ENCODE data around the gene ATF6B. TPM values are rescaled to one million over a fixed set of nuclear protein-coding genes. Genes with fewer than 3 reads are reported as not detected.

The ATF6B gene
- total RNA-seq, 3 donors from 2014 or later = 37.0 to 44.8 (median 43.6) TPM

DNA sequence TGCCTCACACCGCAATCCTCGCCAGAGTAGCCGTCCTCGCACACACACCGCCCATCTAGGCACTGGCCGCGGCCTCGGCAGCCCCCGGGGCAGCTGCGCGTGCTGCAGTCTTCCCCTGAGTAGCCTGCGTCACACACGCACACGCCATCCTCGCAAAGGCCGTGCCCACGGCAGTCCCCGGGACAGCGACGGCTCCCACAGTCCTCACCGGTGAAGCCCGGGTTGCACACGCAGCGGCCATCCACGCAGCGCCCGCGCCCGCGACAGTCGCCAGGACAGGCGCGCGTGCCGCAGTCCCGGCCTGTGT, 32.0 kb downstream of the ATF6B start:
- no peaks in the 10 kb centered on the region for H3K9me3 ChIP-seq
- no peak for DNase-seq (ENCODE audit: low spot score in 2 of 2)
- H3K27me3 ChIP-seq = peaks cover 0 to 19% of the 10 kb centered on the region in 2 donors
- no peak overlapping the region for H3K27ac ChIP-seq
- H3K4me1 ChIP-seq = peaks cover 0 to 3% of the 10 kb centered on the region in 2 donors
- intact Hi-C loops (cut with DNase I; ENCODE audit: low total_unique reads) = no loop called here
- H3K36me3 ChIP-seq = no peaks in the 10 kb centered on the region
- TF ChIP-seq, protein P1, sequence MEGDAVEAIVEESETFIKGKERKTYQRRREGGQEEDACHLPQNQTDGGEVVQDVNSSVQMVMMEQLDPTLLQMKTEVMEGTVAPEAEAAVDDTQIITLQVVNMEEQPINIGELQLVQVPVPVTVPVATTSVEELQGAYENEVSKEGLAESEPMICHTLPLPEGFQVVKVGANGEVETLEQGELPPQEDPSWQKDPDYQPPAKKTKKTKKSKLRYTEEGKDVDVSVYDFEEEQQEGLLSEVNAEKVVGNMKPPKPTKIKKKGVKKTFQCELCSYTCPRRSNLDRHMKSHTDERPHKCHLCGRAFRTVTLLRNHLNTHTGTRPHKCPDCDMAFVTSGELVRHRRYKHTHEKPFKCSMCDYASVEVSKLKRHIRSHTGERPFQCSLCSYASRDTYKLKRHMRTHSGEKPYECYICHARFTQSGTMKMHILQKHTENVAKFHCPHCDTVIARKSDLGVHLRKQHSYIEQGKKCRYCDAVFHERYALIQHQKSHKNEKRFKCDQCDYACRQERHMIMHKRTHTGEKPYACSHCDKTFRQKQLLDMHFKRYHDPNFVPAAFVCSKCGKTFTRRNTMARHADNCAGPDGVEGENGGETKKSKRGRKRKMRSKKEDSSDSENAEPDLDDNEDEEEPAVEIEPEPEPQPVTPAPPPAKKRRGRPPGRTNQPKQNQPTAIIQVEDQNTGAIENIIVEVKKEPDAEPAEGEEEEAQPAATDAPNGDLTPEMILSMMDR (IDR thresholded peaks at IDR 0.05) = no peak
- TF ChIP-seq POLR2AphosphoS5 (IDR thresholded peaks at IDR 0.05) (no peak), POLR2A (IDR thresholded peaks at IDR 0.05) (no peak)
- H3K4me3 ChIP-seq = peak overlapping the region in 2 of 3 donors; percentile 33 to 55

- DNase-seq (ENCODE audit: low spot score in 2 of 2) = no peak
- peak overlapping the region in 1 of 2 donors; percentile 72 for H3K27ac ChIP-seq
- H3K36me3 ChIP-seq = no peaks in the 10 kb centered on the region
- H3K9me3 ChIP-seq = no peaks in the 10 kb centered on the region
- intact Hi-C loops (cut with DNase I; ENCODE audit: low total_unique reads) = no loop called here
- no peak for TF ChIP-seq POLR2A (IDR thresholded peaks at IDR 0.05)
- TF ChIP-seq, protein P1 (IDR thresholded peaks at IDR 0.05) = no peak
- no peak for TF ChIP-seq POLR2AphosphoS5 (IDR thresholded peaks at IDR 0.05)
- peak overlapping the region in 2 of 3 donors; percentile 33 to 55 for H3K4me3 ChIP-seq
- H3K27me3 ChIP-seq = peaks cover 0 to 19% of the 10 kb centered on the region in 2 donors
- peaks cover 0 to 3% of the 10 kb centered on the region in 2 donors for H3K4me1 ChIP-seq
These were observed 32.5 kb downstream of the ATF6B start for GRCh38 chr6:32095338-32096086.

DNA sequence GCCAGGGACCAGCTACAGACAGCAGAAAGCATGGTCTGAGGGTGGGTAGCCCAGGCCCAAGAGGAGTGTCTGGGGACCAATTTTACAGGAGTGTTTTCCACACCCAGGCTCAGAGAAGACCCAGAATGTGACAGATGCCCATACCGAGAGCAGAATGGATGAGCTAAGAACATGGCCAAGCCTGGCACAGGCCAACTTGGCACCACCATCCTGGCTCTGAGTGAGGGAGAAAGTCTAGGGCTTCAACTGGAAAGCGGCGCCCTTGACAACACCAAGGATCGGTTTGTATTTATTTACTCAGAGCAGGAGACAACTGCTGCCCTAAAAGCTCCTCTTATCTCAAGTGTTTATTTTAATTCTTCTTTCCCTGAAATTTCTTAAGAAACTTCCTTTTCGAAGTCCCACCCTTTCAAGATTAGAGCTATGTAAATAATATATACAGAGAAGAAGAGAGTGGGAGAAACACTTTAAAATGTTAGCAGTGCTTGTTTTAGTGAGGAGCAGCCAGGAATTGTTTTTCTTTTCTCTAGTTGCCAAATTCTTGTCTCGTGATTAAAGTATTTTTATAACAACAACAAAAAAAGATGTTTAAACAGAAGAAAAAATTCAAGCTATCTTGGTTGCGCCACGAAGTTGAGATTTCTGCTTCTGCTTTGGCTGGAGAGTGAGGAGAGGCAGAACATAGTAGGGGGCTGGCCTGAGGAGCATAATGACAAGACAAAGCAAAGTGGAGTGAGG, 35.1 kb downstream of the ATF6B start:
- H3K4me1 ChIP-seq = peaks cover 0 to 3% of the 10 kb centered on the region in 2 donors
- no peaks in the 10 kb centered on the region for H3K9me3 ChIP-seq
- H3K36me3 ChIP-seq = no peaks in the 10 kb centered on the region
- H3K27ac ChIP-seq = peak overlapping the region; percentile 84 to 86
- DNase-seq (ENCODE audit: low spot score in 2 of 2) = no peak
- TF ChIP-seq POLR2AphosphoS5 (IDR thresholded peaks at IDR 0.05) = peak in 2 of 3 donors; percentile 13 to 49
- TF ChIP-seq, protein P1 (IDR thresholded peaks at IDR 0.05) = no peak
- intact Hi-C loops (cut with DNase I; ENCODE audit: low total_unique reads) = no loop called here
- no peak overlapping the region for H3K4me3 ChIP-seq
- H3K27me3 ChIP-seq = peaks cover 0 to 19% of the 10 kb centered on the region in 2 donors

DNA sequence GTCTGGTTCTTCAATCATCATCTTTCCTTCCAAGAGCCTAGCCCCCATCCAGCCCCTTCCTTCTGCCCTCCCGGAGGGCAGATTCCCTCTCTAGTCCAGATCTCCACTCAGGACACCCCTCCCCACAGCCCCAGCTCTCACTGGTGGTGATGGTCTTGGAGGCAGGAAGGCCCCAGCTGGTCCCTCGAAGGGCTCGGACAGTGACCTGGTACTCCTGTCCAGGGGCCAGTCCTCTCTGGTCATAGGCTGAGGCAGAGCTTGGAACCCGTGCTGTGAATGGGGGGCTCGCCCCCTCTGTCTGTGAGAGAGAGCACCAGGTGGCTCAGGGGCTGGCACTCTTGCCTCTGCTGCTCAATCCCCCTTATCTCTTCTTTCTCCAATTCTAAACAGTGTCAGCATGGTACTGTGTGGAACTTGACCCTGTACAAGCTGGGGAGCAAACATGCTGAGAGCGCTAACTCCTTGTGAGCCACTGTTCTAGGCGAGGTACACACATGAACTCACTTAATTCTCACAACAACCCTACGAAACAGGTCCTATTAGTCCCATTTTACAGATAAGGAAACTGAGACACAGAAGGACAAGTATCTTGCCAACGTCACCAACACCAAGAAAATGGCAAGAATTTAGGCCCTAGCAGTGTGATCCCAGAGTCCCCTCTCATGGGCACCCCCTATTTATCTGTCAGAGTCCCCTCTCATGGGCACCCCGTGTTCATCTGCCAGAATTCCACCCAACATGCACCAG, 38.8 kb downstream of the ATF6B start:
- Histone ChIP-seq H3K27ac (peak overlapping the region; percentile 67 to 94), H3K27me3 (no peaks in the 10 kb centered on the region), H3K4me1 (no peaks in the 10 kb centered on the region), H3K9me3 (no peaks in the 10 kb centered on the region), H3K4me3 (no peak overlapping the region), H3K36me3 (no peaks in the 10 kb centered on the region)
- DNase-seq (ENCODE audit: low spot score in 2 of 2) = no peak
- TF ChIP-seq POLR2A (IDR thresholded peaks at IDR 0.05) (no peak), POLR2AphosphoS5 (IDR thresholded peaks at IDR 0.05) (no peak)
- TF ChIP-seq, protein P1 (IDR thresholded peaks at IDR 0.05) = no peak
- intact Hi-C loops (cut with DNase I; ENCODE audit: low total_unique reads) = no loop called here

Measured in breast epithelium (tissue), 4 donors.